GM21576 (cell line): Measurements from ENCODE around the gene HSFX2.
"Not testable (repeated sequence)": the region's sequence is repeated elsewhere in the genome, so short reads cannot be mapped to it uniquely, and the experiment has no call there.

Experiments
- ATAC-seq: cut with Tn5 transposase; IDR thresholded peaks from one replicate; pipeline ENCODE4 v1.9.1; 2021; ENCODE audit warnings: mild to moderate bottlenecking, moderate library complexity; ENCODE audit not compliant: unreplicated experiment

Gene HSFX2

GRCh38 chrX:149590993-149591392 lies 4.1 kb downstream of the HSFX2 start:
- ATAC-seq, result not testable (repeated sequence)

GRCh38 chrX:149587359-149587758 lies 7.8 kb downstream of the HSFX2 start, which contains the start of gene MAGEA9B:
TSS of gene MAGEA9B (minus strand) at chrX:149587459. CDS start at chrX:149583179, 4,280 bp downstream.
- not testable (repeated sequence) for ATAC-seq

DNA sequence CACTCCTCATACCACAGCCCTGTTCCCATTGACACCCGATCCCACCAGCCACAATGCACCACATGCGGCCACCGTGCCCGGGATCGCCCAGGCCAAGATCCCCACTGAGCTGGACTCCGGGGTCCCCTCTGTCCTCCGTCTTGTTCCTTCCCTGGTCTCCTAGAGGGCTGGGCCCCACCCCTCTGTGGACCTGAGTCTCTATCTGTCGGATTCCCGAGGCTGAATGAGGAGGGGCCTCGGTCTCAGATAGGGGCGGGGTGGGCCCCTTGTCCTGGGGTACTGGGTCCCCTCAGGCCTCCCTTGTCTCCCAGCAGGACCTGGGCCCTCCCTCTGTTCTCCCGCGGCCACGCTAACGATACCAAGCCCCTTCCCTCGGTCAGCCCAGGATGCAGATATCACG lies 9.5 kb downstream of the HSFX2 start:
- ATAC-seq, result not testable (repeated sequence)

GRCh38 chrX:149573456-149573855 lies 21.7 kb downstream of the HSFX2 start:
- peak; percentile 100 for ATAC-seq

DNA sequence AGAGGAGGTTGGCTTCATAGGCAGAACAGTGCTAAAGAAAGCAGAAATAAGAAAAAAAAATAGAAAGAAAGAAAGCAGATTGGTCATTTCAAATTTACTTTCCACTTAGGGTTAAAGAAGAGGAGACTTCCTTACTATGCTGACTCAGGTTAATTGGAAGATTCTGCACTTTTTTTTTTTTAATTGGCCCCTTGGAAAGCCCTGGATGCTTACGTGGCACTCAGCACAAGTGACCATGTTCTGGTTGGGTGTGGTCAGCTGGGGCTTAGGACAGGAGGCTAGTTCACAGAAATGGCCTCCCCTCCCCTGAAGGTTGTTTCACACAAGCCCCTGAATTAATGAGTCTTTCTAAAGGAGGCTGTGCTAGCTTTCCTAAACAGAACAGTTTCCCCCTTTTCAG lies 22.4 kb downstream of the HSFX2 start:
- no peak for ATAC-seq

DNA sequence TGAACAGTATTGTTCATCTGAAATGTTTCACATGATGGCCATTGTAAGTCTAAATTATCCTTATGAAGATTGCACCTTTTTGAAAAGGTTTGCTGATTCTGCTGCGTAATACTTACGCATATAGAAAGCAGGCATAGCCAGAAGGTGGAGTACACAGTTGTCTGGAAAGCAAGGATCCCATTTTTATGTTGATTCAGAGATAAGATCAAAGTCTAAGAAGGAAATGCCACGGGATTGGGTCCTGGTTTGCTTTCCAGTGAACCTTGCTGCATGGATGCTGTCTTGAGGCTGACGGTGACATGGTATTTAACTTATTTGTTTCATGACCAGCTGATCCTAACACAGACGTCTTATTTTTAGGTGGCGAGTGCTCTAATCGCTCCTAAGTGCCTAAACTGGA lies 23.3 kb downstream of the HSFX2 start:
- no peak for ATAC-seq

DNA sequence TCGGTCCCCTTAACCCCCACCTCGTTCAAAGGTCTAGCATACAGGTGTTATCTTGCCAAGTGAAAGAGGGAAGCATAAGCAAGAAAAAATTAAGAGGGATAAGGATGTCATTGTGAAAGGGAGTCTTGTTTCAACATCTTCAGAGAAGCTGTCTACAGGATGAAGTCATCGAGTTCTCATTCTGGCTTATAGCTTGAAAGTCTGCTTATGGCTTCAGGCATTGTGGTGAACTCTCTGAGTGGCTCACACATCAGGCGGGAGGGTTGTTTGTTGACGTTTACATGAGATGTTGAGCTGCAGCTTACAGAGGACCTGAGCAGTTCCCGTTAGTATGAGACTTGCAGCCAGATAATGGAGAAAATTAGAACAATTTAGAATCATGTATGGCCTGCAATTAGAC lies 24.4 kb downstream of the HSFX2 start:
- no peak for ATAC-seq

DNA sequence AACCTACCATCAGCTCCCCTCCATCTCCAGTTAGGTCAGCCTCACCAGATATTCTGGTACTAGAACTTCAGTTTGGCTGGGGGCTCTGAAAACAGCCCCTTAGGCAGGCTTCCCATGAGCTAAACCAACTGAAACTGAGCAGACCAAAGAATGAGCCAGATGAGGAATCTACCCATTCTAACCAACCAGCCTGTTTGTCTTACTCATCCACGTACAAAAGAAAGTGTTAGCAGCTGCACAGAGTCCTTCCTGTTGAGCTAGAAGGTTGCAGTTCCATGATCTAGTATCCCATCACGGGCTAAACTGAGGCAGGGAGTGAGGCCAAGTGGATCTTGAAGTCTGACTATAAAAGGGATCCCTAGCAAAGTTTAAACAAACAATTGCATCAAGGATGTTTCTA lies 25.3 kb downstream of the HSFX2 start:
- no peak for ATAC-seq

GRCh38 chrX:149568701-149569296 lies 26.3 kb downstream of the HSFX2 start:
- ATAC-seq, result no peak

DNA sequence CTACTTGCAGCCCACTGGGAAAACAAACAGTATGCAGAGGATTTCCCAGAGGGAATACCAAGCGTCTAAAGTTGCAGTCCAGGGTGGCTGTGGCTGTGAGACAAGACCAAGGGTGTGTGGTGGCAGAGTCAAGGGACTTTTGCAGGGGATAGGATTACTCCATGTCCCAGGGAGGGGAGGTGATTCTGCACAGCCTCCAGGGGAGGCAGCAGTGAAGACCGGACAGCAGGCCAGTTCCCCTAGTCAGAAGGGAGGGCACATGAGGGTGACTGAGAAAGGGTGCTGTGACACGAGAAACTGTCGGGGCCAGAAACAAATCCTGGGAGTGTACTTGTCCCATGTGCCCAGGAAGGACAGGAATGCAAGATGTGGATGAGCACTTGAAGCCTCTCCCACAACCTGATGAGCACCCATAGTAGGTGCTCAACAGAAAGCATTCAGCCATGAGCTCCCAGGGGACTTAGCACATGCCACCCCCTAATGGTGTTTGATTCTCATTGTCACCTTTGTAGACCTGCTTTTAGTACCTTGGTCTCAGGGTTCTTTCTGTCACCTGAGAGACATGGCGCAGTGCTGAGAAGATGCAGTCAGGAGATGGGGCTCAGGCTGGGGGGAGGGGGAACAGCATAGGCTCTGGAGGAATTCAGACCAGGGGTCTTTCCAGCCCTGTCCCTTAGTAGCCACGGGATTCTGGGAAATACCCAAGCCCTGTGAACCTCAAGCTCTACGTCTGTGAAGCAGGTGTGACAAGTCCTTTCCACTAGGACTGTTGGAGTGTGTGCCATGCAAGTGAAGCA lies 27.3 kb downstream of the HSFX2 start:
- ATAC-seq, result no peak

- ATAC-seq, result no peak
Measured at GRCh38 chrX:149563359-149563758, 31.8 kb downstream of the HSFX2 start.

GRCh38 chrX:149555251-149555650 lies 39.9 kb downstream of the HSFX2 start:
- ATAC-seq, result not testable (repeated sequence)

- not testable (repeated sequence) for ATAC-seq
Measured at GRCh38 chrX:149551939-149552248, 43.2 kb downstream of the HSFX2 start.

GRCh38 chrX:149551245-149551938 lies 43.7 kb downstream of the HSFX2 start:
- not testable (repeated sequence) for ATAC-seq

DNA sequence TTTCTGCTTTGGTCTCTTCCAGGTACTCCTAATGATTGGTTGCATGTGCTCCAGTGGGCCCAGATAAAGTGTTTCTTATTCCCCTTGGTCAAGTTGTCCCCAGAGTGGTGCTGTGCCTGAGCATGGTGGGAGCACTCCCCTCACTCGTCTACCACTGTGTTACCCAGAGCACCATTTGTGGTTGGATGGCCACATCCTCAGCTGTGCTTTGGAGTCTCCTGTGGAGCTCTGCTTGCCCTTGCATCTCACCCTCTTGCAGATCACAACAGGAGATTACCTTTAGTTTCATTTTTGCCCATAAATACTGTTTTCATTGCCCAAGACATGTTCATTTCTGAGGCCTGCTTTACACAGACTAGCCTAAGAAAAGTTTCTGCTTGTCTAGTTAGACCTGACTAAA lies 44.7 kb downstream of the HSFX2 start:
- not testable (repeated sequence) for ATAC-seq

GRCh38 chrX:149549701-149550100 lies 45.4 kb downstream of the HSFX2 start, which contains the start of gene HSFX3:
TSS of gene HSFX3 (minus strand) at chrX:149549924. CDS start at chrX:149549852, 72 bp downstream.
- not testable (repeated sequence) for ATAC-seq

DNA sequence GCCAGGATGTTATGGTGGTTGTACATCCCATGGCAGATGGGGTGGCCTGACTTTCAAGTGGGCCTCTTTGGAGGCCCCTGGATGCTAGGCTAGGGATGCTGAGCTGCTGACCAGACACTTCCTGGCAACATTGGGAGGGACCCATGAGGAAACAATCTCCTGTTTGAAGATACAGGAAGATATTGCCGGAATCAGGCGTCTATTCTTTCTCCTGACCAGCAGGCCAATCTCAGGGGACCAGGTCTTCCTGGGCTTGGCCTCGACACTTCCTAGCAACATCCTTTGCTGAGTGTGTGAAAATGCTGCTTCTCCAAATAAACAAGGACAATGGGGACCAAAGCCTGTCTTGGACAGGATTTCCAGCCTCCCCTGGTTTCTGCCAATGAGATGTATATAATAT lies 47.3 kb downstream of the HSFX2 start:
- ATAC-seq, result not testable (repeated sequence)

- not testable (repeated sequence) for ATAC-seq
Measured at GRCh38 chrX:149546962-149547361, 48.2 kb downstream of the HSFX2 start.

DNA sequence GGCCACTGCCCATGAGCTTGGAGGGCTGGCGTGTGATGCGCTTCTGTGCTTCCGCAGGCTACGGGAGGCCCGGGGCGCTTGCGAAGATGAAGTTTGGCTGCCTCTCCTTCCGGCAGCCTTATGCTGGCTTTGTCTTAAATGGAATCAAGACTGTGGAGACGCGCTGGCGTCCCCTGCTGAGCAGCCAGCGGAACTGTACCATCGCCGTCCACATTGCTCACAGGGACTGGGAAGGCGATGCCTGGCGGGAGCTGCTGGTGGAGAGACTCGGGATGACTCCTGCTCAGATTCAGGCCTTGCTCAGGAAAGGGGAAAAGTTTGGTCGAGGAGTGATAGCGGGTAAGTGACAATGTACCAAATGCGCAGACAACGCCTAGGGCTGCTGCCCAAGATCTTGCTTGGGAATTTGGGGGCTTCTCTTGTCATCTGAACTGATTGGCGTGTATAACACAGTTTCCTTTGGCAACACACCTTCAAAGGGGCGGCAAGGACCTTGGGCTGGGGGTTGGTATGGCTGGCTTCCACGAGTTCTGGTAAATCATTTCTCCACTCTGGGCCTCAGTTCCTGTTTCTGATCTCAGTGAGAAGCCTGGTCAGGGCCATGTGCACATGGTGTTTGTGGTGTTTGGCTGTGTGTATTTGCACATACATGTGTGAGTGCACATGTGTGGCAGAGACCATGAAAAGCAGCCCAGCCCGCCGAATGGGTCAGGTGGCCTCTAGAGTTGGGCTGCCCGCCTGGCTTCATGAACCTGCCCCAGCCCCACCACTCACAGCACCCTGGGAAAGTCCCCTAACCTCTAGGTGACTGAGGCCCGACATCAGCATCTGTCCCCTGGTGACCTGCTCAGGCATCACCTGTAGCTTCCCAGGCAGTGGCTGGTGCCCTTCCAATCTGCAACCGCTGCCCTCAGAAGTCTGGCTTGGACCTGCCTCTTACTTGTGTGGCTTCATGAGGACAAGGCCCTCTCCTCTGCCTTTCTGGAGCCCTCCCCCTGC lies 49.3 kb downstream of the HSFX2 start:
- not testable (repeated sequence) for ATAC-seq
